ENCODE measurements around the gene PPP1R9A.

GRCh38 chr7:94974423-94974822, 67.0 kb downstream of the PPP1R9A start:
- TF ChIP-seq CTCF (IDR thresholded peaks at IDR 0.05), result no peak
- TF ChIP-seq ZFX (IDR thresholded peaks at IDR 0.05; ENCODE audit: borderline replicate concordance), result no peak
